ENCODE data around the gene TTLL5. TPM values are rescaled to one million over a fixed set of nuclear protein-coding genes. Genes with fewer than 3 reads are reported as not detected.

The TTLL5 gene
- total and polyA plus RNA-seq, 2 of the 13 experiments (the other 11 are each of a cell fraction or from before 2014, with no cell fraction given): 11.8 to 18.8 TPM

GRCh38 chr14:75971509-75971908 lies 310.5 kb downstream of the TTLL5 start (continued):
- TF ChIP-seq ZNF558 (CRISPR knock-in tag; IDR thresholded peaks at IDR 0.05; ENCODE audit: borderline replicate concordance) (no peak), ARID2 (CRISPR knock-in tag; IDR thresholded peaks at IDR 0.05; ENCODE audit: borderline replicate concordance) (no peak), EP300 (IDR thresholded peaks at IDR 0.05; ENCODE audit: low read depth in 2 of 2, low read length in 2 of 2) (no peak), EP300 (CRISPR knock-in tag; IDR thresholded peaks at IDR 0.05; ENCODE audit: borderline replicate concordance) (no peak), ZNF136 (CRISPR knock-in tag; IDR thresholded peaks at IDR 0.05; ENCODE audit: low read depth) (no peak), SIX4 (CRISPR knock-in tag; IDR thresholded peaks at IDR 0.05) (no peak), SNRNP70 (IDR thresholded peaks at IDR 0.05; ENCODE audit: low read depth, low read length) (no peak), ZMYM3 (CRISPR knock-in tag; IDR thresholded peaks at IDR 0.05) (no peak)

DNA sequence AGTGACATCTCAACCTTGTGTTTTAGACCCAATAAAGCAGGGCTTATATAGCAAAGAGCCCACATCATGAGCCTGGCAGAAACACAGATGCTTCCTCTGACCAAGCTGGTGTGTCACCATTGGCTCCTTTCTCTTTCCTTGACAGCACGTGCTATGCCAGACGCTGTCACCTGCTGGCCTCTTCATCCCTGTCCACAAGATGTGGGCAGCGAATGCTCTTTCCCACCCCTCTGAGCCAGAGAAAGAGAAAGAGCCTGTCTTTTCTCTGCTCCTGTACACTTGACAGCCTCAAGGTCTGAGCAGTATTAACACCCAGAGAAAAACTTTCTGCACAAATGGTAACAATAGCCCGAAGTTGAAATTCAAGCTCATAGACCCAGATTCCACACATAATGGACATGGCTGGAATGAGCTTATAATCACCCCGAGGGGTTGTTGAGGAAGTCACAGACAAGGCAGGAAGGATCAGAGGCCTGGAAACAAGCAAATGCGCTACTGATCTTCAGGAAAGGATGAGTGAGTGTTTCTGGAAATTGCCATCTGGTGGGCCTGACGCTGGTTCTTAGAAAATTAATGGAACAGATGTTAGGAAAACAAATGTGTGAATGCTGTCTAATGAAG lies 311.9 kb downstream of the TTLL5 start:
- H3K36me3 ChIP-seq (replicated peaks in 1 of 2; ENCODE audit: control insufficient read depth in 1 of 2, insufficient read depth in 2 of 2, low read length in 2 of 2): no peaks in the 10 kb centered on the region
- H4K20me1 ChIP-seq (ENCODE audit: insufficient read depth, low read length): no peaks in the 10 kb centered on the region
- H3K79me2 ChIP-seq (ENCODE audit: insufficient read depth, low read length): no peaks in the 10 kb centered on the region
- H3K9me3 ChIP-seq (ENCODE audit: low read length): no peaks in the 10 kb centered on the region
- WGBS (ENCODE audit: low lambda C conversion rate): 86% methylated on average over 7 of the region's 7 CpGs
- no peak overlapping the region for H2AFZ ChIP-seq (ENCODE audit: low read length)
- ChIA-PET POLR2A (no interaction called here), CTCF (ENCODE audit: low intra/inter-chr PET ratio, low total read pairs) (no interaction called here)
- in situ Hi-C loops (cut with HindIII; ENCODE audit: extremely low pct_ligation_motif_present, low pct_unique_long_range_greater_than_20kb) (no loop called here), intact Hi-C loops (cut with micrococcal nuclease; ENCODE audit: unreplicated experiment) (no loop called here)
- BruUV-seq (replicated peaks): no TSS peak
- H3K9ac ChIP-seq (ENCODE audit: insufficient read depth, low read depth, low read length): no peak overlapping the region
- DNase-seq (ENCODE audit: low spot score) (no peak), ATAC-seq (no peak), FAIRE-seq (no peak)
- H3K4me3 ChIP-seq (replicated peaks in 1 of 3; ENCODE audit: insufficient read depth in 1 of 3, low read depth in 2 of 3, low read length in 3 of 3): no peak overlapping the region
- H3K27ac ChIP-seq (ENCODE audit: extremely low read length, insufficient read depth, low read length): no peak overlapping the region
- no peak overlapping the region for H3K4me2 ChIP-seq (ENCODE audit: low read depth, low read length)
- no peaks in the 10 kb centered on the region for H3K27me3 ChIP-seq (ENCODE audit: control insufficient read depth in 1 of 2, insufficient read depth in 2 of 2, low read length in 2 of 2)
- H3K4me1 ChIP-seq (ENCODE audit: insufficient read depth, low read length): no peaks in the 10 kb centered on the region
- TF ChIP-seq U2AF1 (optimal IDR thresholded peaks at IDR 0.05; ENCODE audit: low read depth, low read length) (no peak), RORA (CRISPR knock-in tag; IDR thresholded peaks at IDR 0.05) (no peak), MAX (IDR thresholded peaks at IDR 0.05) (no peak), HIC2 (CRISPR knock-in tag; IDR thresholded peaks at IDR 0.05; ENCODE audit: low read depth) (no peak), XRCC5 (optimal IDR thresholded peaks at IDR 0.05; ENCODE audit: low read length) (no peak), ASH2L (IDR thresholded peaks at IDR 0.05; ENCODE audit: insufficient read length, low read depth, low read length) (no peak), ZFP41 (CRISPR knock-in tag; IDR thresholded peaks at IDR 0.05; ENCODE audit: borderline replicate concordance) (no peak), ZNF546 (CRISPR knock-in tag; conservative IDR thresholded peaks at IDR 0.05) (no peak), IRX3 (CRISPR knock-in tag; IDR thresholded peaks at IDR 0.05; ENCODE audit: borderline replicate concordance, low read depth) (no peak), MTF1 (CRISPR knock-in tag; IDR thresholded peaks at IDR 0.05) (no peak), REL (CRISPR knock-in tag; conservative IDR thresholded peaks at IDR 0.05) (no peak)
- TF ChIP-seq, protein P1, sequence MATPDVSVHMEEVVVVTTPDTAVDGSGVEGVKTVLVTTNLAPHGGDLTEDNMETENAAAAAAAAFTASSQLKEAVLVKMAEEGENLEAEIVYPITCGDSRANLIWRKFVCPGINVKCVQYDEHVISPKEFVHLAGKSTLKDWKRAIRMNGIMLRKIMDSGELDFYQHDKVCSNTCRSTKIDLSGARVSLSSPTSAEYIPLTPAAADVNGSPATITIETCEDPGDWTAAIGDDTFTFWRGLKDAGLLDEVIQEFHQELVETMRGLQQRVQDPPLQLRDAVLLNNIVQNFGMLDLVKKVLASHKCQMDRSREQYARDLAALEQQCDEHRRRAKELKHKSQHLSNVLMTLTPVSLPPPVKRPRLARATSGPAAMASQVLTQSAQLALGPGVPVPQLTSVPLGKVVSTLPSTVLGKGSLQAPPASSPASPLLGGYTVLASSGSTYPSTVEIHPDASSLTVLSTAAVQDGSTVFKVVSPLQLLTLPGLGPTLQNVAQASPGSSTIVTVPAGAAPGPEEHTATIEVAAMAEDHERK (CRISPR knock-in tag; IDR thresholded peaks at IDR 0.05; ENCODE audit: low read depth): no peak
- TF ChIP-seq, protein P2, sequence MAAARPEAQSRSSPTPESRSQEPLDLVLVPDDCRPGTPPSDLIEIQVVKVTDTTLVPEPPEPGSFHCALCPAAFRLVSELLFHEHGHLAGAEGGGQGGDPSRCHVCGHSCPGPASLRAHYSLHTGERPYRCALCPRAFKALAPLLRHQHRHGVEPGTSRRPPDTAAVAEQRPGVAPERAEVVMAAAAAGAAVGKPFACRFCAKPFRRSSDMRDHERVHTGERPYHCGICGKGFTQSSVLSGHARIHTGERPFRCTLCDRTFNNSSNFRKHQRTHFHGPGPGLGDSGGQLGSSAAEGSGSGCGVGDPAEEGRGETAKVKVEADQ (CRISPR knock-in tag; IDR thresholded peaks at IDR 0.05; ENCODE audit: borderline replicate concordance): no peak
